Motor neuron (in vitro differentiated cells): Measurements from ENCODE around the gene ITCH. TPM values are rescaled to one million over a fixed set of nuclear protein-coding genes. Genes with fewer than 3 reads are reported as not detected.
"Not testable (repeated sequence)": the region's sequence is repeated elsewhere in the genome, so short reads cannot be mapped to it uniquely, and the experiment has no call there.

Experiments used
- ATAC-seq, 8 experiments: fragments of 200-7000 bp; cut with Tn5 transposase; replicated peaks in 6 of 8; 2 replicates each; pipeline ENCODE4 v1.8.0; 2021; ENCODE audit warnings: mild to moderate bottlenecking in 8 of 8, moderate library complexity in 8 of 8
- H3K27ac ChIP-seq, 2 donors: fragments of 250-450 bp; sonication (Bioruptor Pico); 2 replicates each; pipeline ENCODE4 v1.9.0; 2021; ENCODE audit warnings: antibody characterized with exemption in 2 of 2, mild to moderate bottlenecking in 2 of 2, moderate library complexity in 1 of 2
- H3K4me1 ChIP-seq, 2 donors: fragments of 250-450 bp; sonication (Bioruptor Pico); replicated peaks in 1 of 2; 2 replicates each; pipeline ENCODE4 v1.6.1; 2021; ENCODE audit warnings: antibody characterized with exemption in 2 of 2, mild to moderate bottlenecking in 2 of 2, moderate library complexity in 1 of 2
- H3K4me3 ChIP-seq, 5 donors: fragments of 250-450 bp; sonication (Bioruptor Pico); 2 replicates each; pipeline ENCODE4 v1.9.0; 2021; ENCODE audit warnings: antibody characterized with exemption in 5 of 5, mild to moderate bottlenecking in 5 of 5, moderate library complexity in 4 of 5
- WGBS, 10 experiments: fragments of 450-650 bp; shearing (Covaris generic); methylation state at CpG; one replicate each; pipeline ENCODE4 v1.0.0; 2022; 5-methylcytosine and 5-hydroxymethylcytosine counted together
- in situ Hi-C, 9 experiments: fragments of 400-800 bp; cut with MboI; loops; one replicate each; pipeline ENCODE4 v1.15.0; 2021; ENCODE audit warnings: low sequenced_read_pairs in 9 of 9, low pct_unique_long_range_greater_than_20kb in 2 of 9; ENCODE audit not compliant: unreplicated experiment in 9 of 9
- total RNA-seq, 8 experiments: library from RNA; unstranded; fragments of 300-600 nt; gene quantifications; 2 replicates each; pipeline versions ENCODE4 v1.2.3 to v1.2.4, GENCODE V29; 2022

Gene ITCH
- total RNA-seq, 8 experiments from 2014 or later = 27.4 to 111 (median 39.0) TPM

DNA sequence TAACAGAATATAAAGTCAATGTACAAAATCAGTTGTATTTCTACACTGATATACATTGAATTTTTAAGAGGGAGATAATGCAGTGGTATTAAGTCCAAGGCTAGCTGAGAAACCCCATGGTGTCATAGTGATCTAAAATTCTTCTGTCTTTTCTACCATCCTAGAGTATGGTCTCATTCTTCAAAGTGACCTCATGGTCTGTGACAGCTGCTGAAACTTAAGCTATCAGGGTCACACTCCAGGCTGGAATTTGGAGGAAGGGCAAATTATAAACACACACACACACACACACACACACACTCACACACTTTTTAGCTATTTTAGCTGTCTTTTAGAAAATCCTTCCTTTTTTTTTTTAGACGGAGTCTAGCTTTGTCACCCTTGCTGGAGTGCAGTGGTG, 105.9 kb downstream of the ITCH start:
- ATAC-seq = peak in 1 of 8 experiments; percentile 51
- H3K4me1 ChIP-seq = no peaks in the 10 kb centered on the region
- in situ Hi-C loops = no loop called here
- no peak overlapping the region for H3K27ac ChIP-seq
- no peak overlapping the region for H3K4me3 ChIP-seq
- 67 to 100% (median 100%) methylated on average over 1 of the region's 1 CpG; no CpG with 5 or more reads in 4 of the 10 experiments for WGBS, 10 experiments

DNA sequence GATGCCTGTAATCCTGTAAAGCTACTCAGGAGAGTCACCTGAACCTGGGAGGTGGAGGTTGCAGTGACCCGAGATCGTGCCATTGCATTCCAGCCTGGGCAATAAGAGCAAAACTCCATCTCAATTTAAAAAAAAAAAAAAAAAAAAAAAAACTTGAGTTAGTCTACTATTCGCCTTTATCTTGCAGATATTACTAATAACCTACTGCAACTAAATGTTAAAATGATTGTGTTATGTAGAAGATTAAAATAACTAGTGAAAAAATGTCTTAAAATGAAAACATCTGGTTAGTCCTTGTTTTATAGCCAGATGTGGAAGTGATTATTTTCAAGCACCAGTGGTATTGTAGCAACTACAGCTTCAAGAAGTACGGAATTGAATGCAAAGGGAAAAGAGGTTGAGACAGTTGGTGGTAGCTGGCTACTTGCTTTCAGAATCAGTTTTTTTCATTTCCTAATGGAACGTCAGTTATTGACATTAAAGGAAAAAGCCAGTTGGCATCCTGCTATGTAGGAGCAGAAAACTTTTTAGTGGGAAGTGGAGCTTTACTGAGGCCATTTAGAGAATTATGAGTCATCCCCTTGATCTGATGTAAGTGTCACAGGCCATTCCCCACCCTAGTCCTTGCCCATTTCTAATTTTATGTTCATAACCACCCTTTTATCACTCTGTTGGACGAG, 109.3 kb downstream of the ITCH start:
- peak in 4 of 8 experiments; percentile 47 to 80 (median 62) for ATAC-seq
- 37 to 100% (median 91%) methylated on average over 1 to 6 of the region's 6 CpGs for WGBS, 10 experiments
- Histone ChIP-seq H3K4me1 (no peaks in the 10 kb centered on the region), H3K4me3 (no peak overlapping the region), H3K27ac (no peak overlapping the region)
- in situ Hi-C loops = no loop called here

DNA sequence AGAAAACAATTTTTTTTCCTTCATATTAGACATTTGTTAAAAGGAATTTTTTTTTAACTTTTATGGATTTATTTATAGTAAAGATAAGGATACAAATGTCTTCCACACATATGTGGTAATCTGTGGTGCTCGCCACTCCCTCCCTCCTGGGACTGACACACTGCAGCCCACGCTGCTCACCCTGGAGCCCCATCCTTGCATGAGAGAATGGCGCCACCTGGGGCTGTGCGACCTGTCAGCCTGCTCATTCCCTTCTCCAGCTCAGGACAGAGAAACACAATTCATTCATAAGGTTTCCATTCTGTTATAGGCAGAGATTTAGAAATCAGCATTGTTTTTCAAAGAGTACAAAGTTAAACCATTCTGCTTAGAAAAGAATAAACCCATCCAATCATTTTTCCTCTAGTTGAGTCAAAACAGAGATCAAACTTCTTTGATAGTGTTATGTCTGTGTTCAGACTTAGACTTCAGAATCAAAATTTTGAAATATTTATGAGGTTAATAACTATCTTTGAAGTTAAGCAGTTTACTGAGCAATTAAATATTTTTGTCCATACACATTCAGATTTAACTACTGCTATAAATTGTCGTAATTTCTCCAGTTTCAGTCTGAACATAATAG, 110.3 kb downstream of the ITCH start:
- in situ Hi-C loops = no loop called here
- Histone ChIP-seq H3K27ac (no peak overlapping the region), H3K4me1 (no peaks in the 10 kb centered on the region), H3K4me3 (no peak overlapping the region)
- WGBS, 10 experiments = 0 to 93% (median 80%) methylated on average over 1 to 5 of the region's 5 CpGs; no CpG with 5 or more reads in 1 of the 10 experiments
- ATAC-seq = peak in 6 of 8 experiments; percentile 46 to 85 (median 71)

- WGBS, 10 experiments = 5 to 100% (median 80%) methylated on average over 1 to 22 of the region's 38 CpGs; no CpG with 5 or more reads in 1 of the 10 experiments
- Histone ChIP-seq H3K27ac (no peak overlapping the region), H3K4me3 (no peak overlapping the region), H3K4me1 (no peaks in the 10 kb centered on the region)
- peak in 4 of 8 experiments; percentile 27 to 95 (median 61) for ATAC-seq
- in situ Hi-C loops = no loop called here
Observed at GRCh38 chr20:34475979-34476736, 113.1 kb downstream of the ITCH start.

GRCh38 chr20:34479627-34480026, 116.6 kb downstream of the ITCH start:
- WGBS, 10 experiments = 80 to 100% (median 100%) methylated on average over 1 to 4 of the region's 4 CpGs
- Histone ChIP-seq H3K4me1 (no peaks in the 10 kb centered on the region), H3K27ac (no peak overlapping the region), H3K4me3 (no peak overlapping the region)
- no peak for ATAC-seq
- in situ Hi-C loops = no loop called here

DNA sequence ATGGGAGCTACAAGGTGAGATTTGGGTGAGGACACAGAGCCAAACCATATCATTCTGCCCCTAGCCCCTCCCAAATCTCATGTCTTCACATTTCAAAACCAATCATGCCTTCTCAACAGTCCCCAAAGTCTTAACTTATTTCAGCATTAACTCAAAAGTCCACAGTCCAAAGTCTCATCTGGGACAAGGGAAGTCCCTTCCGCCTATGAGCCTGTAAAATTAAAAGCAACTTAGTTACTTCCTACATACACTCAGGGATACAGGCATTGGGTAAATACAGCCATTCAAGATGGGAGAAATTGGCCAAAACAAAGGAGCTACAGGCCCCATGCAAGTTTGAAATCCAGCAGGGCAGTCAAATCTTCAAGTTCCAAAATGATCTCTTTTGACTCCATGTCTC, 119.1 kb downstream of the ITCH start:
- H3K4me1 ChIP-seq, H3K27ac ChIP-seq, in situ Hi-C loops, ATAC-seq, H3K4me3 ChIP-seq: not testable (repeated sequence)
- 0 to 100% (median 30%) methylated on average over 1 of the region's 1 CpG; no CpG with 5 or more reads in 4 of the 10 experiments for WGBS, 10 experiments

DNA sequence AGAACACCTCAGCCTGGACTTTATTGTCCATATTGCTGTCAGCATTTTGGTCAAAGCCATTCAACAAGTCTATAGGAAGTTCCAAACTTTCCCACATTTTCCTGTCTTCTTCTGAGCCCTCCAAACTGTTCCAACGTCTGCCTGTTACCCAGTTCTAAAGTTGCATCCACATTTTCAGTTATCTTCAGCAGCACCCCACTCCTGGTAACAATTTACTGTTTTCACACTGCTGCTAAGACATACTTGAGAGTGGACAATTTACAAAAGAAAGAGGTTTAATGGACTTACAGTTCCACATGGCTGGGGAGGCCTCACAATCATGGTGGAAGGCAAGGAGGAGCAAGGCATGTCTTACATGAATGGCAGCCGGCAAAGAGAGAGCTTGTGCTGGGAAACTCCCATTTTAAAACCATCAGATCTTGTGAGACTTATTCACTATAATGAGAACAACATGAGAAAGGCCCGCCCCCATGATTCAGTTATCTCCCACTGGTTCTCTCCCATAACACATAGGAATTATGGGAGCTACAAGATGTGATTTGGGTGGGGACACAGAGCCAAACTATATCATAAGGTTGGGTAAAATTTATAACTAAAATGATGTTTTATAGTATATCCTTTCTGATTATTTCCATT, 120.6 kb downstream of the ITCH start:
- H3K4me1 ChIP-seq, H3K27ac ChIP-seq, ATAC-seq, in situ Hi-C loops, H3K4me3 ChIP-seq: not testable (repeated sequence)
- WGBS, 10 experiments = 80 to 100% (median 98%) methylated on average over 1 to 3 of the region's 3 CpGs; no CpG with 5 or more reads in 2 of the 10 experiments

GRCh38 chr20:34485068-34485634, 122.1 kb downstream of the ITCH start:
- Histone ChIP-seq H3K4me3 (no peak overlapping the region), H3K27ac (no peak overlapping the region), H3K4me1 (no peaks in the 10 kb centered on the region)
- 43 to 100% (median 89%) methylated on average over 3 to 4 of the region's 4 CpGs for WGBS, 10 experiments
- in situ Hi-C loops = no loop called here
- ATAC-seq = no peak

DNA sequence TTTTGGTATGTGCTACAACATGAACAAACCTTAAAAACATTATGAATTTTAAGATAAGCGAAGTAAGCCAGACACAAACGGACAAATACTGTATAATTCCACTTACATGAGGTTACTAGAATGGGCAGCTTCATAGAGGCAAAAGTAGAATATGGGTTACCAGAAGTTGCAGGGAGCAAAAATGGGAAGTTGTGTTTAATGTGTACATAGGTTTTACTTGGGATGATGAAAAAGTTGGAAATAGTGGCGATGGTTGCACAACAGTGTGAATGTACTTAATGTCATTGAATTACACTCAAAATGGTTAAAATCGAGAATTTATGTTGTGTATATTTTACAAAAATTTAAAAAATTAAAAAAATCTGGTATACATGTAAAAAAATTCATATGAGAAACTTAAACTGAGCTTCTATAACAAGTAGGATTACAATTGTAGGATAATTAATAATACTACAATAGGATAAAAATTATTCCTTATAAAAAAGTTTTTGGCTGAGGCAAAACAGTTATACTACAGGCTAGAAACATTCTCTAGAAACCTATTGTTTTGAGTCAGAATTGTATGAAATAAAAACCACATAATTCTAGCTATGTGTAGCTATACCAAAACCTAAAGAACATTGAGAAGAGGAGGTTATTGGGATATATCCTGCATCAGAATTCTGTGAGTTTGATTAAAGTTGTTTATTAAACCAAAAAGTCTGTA, 128.3 kb downstream of the ITCH start:
- Histone ChIP-seq H3K27ac (no peak overlapping the region), H3K4me3 (no peak overlapping the region), H3K4me1 (no peaks in the 10 kb centered on the region)
- WGBS, 10 experiments = 88 to 100% (median 100%) methylated on average over 1 to 4 of the region's 4 CpGs; no CpG with 5 or more reads in 1 of the 10 experiments
- no peak for ATAC-seq
- in situ Hi-C loops = no loop called here

GRCh38 chr20:34491932-34492509, 128.9 kb downstream of the ITCH start:
- ATAC-seq = no peak
- Histone ChIP-seq H3K4me1 (no peaks in the 10 kb centered on the region), H3K4me3 (no peak overlapping the region), H3K27ac (no peak overlapping the region)
- in situ Hi-C loops = no loop called here
- WGBS, 10 experiments = 88 to 100% (median 100%) methylated on average over 1 to 3 of the region's 4 CpGs; no CpG with 5 or more reads in 5 of the 10 experiments

GRCh38 chr20:34493646-34494045, 130.6 kb downstream of the ITCH start:
- Histone ChIP-seq H3K4me1 (no peaks in the 10 kb centered on the region), H3K4me3 (no peak overlapping the region), H3K27ac (no peak overlapping the region)
- WGBS, 10 experiments = 20 to 100% (median 84%) methylated on average over 1 to 4 of the region's 4 CpGs
- in situ Hi-C loops = no loop called here
- no peak for ATAC-seq

DNA sequence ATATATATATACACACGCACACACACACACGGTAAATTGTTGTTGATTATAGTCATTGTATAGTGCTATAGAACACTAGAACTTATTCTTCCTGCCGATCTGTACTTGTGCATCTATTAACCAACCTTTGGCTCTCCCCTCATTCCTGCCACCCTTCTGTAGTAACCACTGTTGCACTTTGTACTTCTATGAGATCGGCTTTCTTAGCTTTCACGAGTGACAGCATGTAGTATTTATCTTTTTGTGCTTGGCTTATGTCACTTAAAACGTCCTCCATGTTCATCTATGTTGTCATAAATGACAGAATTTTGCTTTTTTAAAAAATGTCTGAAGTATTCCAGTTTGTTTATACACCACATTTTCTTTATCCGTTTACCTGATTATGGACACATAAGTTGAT, 132.2 kb downstream of the ITCH start:
- no peak for ATAC-seq
- Histone ChIP-seq H3K4me3 (no peak overlapping the region), H3K27ac (no peak overlapping the region), H3K4me1 (no peaks in the 10 kb centered on the region)
- WGBS, 10 experiments = 86 to 100% (median 94%) methylated on average over 1 to 6 of the region's 7 CpGs
- in situ Hi-C loops = no loop called here
